Upper lobe of left lung (tissue), 4 donors: ENCODE data around the gene KANSL1.

Experiments used
- CTCF ChIP-seq, 6 experiments: fragments of 450-650 bp in 4 of 6; fragments of 200-600 bp in 2 of 6; sonication (generic) in 2 of 6; IDR thresholded peaks; one replicate each; pipeline ENCODE4 v1.5.1; 2016 to 2019; ENCODE audit warnings: antibody characterized with exemption in 6 of 6
- EP300 ChIP-seq, 4 donors: sonication (generic); formaldehyde crosslinking; IDR thresholded peaks; one replicate each; pipeline ENCODE4 v1.5.1; 2017; ENCODE audit warnings: antibody characterized with exemption in 4 of 4, control low read depth in 2 of 4
- POLR2A ChIP-seq, 4 donors: fragments of 450-650 bp; IDR thresholded peaks; one replicate each; pipeline ENCODE4 v1.5.1; 2016 to 2017; ENCODE audit warnings: antibody characterized with exemption in 4 of 4, mild to moderate bottlenecking in 2 of 4

- TF ChIP-seq EP300 (IDR thresholded peaks at IDR 0.05) (no peak), CTCF (IDR thresholded peaks at IDR 0.05) (no peak), POLR2A (IDR thresholded peaks at IDR 0.05) (no peak)
Observed at GRCh38 chr17:45996282-45996937, 196.8 kb downstream of the KANSL1 start.
